Thymus (tissue), 11 donors: Measurements from ENCODE around the gene MYO5B. TPM values are rescaled to one million over a fixed set of nuclear protein-coding genes. Genes with fewer than 3 reads are reported as not detected.
A peak's percentile ranks its signal among the peaks of the same experiment; 100 is the strongest.

Experiments used
- DNase-seq, 9 donors: peaks; one replicate each; pipeline ENCODE4 v3.0.0-alpha.2; 2013; ENCODE audit warnings: low spot score in 9 of 9, low read depth in 6 of 9, missing footprints in 1 of 9
- H3K27ac ChIP-seq, 2 donors: one replicate each; pipeline ENCODE4 v1.5.1; 2013; ENCODE audit warnings: control low read depth in 1 of 2, low read depth in 1 of 2, low read length in 1 of 2, mild to moderate bottlenecking in 1 of 2, moderate library complexity in 1 of 2
- H3K27me3 ChIP-seq, 2 donors: one replicate each; pipeline ENCODE4 v1.5.1; 2013; ENCODE audit warnings: low read length in 1 of 2; ENCODE audit not compliant: control insufficient read depth in 2 of 2, insufficient read depth in 1 of 2
- H3K36me3 ChIP-seq, 2 donors: one replicate each; pipeline ENCODE4 v1.5.1; 2013; ENCODE audit warnings: low read length in 1 of 2, mild to moderate bottlenecking in 1 of 2, moderate library complexity in 1 of 2; ENCODE audit not compliant: control insufficient read depth in 2 of 2, insufficient read depth in 2 of 2
- H3K4me1 ChIP-seq, 2 donors: one replicate each; pipeline ENCODE4 v1.5.1; 2013; ENCODE audit warnings: low read length in 2 of 2; ENCODE audit not compliant: control insufficient read depth in 2 of 2, insufficient read depth in 2 of 2
- H3K4me3 ChIP-seq, 2 donors: one replicate each; pipeline ENCODE4 v1.5.1; 2013; ENCODE audit warnings: low read length in 2 of 2, control low read depth in 1 of 2, mild to moderate bottlenecking in 1 of 2
- H3K9me3 ChIP-seq, 2 donors: one replicate each; pipeline ENCODE4 v1.5.1; 2013; ENCODE audit warnings: low read length in 1 of 2, mild to moderate bottlenecking in 1 of 2; ENCODE audit not compliant: control insufficient read depth in 2 of 2, insufficient read depth in 1 of 2
- WGBS: extraction: QIAGEN DNeasy Blood & Tissue Kit; methylation state at CpG from one replicate; pipeline ENCODE4 v1.1.7; 2013; 5-methylcytosine and 5-hydroxymethylcytosine counted together
- polyA plus RNA-seq: library from polyadenylated mRNA; stranded (reverse); fragments of 200-250 nt; gene quantifications from one replicate; pipeline ENCODE4 v1.2.3, GENCODE V29; 2013
- total RNA-seq: library from RNA; stranded (reverse); fragments of 120-200 nt; gene quantifications from one replicate; pipeline ENCODE4 v1.2.4, GENCODE V29; 2013
- donor health status: healthy.

The MYO5B gene
- total and polyA plus RNA-seq, 2 donors, result 6.2 to 11.1 TPM

GRCh38 chr18:49904871-49905555 is 289.9 kb downstream of the MYO5B start:
- no peak for DNase-seq
- WGBS, result 32% methylated on average over 4 of the region's 4 CpGs
- Histone ChIP-seq H3K4me3 (no peak overlapping the region), H3K27me3 (no peaks in the 10 kb centered on the region), H3K4me1 (no peaks in the 10 kb centered on the region), H3K9me3 (no peaks in the 10 kb centered on the region), H3K36me3 (no peaks in the 10 kb centered on the region), H3K27ac (no peak overlapping the region)

GRCh38 chr18:49901862-49902340 is 293.0 kb downstream of the MYO5B start:
- Histone ChIP-seq H3K9me3 (no peaks in the 10 kb centered on the region), H3K4me1 (no peaks in the 10 kb centered on the region), H3K36me3 (no peaks in the 10 kb centered on the region), H3K27ac (no peak overlapping the region), H3K27me3 (no peaks in the 10 kb centered on the region), H3K4me3 (no peak overlapping the region)
- DNase-seq, result no peak
- 91% methylated on average over 6 of the region's 6 CpGs for WGBS

- Histone ChIP-seq H3K4me1 (no peaks in the 10 kb centered on the region), H3K4me3 (no peak overlapping the region), H3K9me3 (no peaks in the 10 kb centered on the region), H3K27ac (no peak overlapping the region), H3K36me3 (no peaks in the 10 kb centered on the region), H3K27me3 (no peaks in the 10 kb centered on the region)
- no peak for DNase-seq
- 86% methylated on average over 5 of the region's 5 CpGs for WGBS
Measured at GRCh38 chr18:49899657-49900330, 295.2 kb downstream of the MYO5B start.

GRCh38 chr18:49898421-49898820 is 296.5 kb downstream of the MYO5B start:
- H3K4me1 ChIP-seq, result no peaks in the 10 kb centered on the region
- no peaks in the 10 kb centered on the region for H3K36me3 ChIP-seq
- 54% methylated on average over 7 of the region's 7 CpGs for WGBS
- H3K27ac ChIP-seq, result no peak overlapping the region
- H3K27me3 ChIP-seq, result no peaks in the 10 kb centered on the region
- peak; percentile 33 to 91 (median 69) for DNase-seq
- H3K4me3 ChIP-seq, result no peak overlapping the region
- H3K9me3 ChIP-seq, result no peaks in the 10 kb centered on the region

- Histone ChIP-seq H3K27me3 (no peaks in the 10 kb centered on the region), H3K9me3 (no peaks in the 10 kb centered on the region), H3K27ac (no peak overlapping the region), H3K36me3 (no peaks in the 10 kb centered on the region), H3K4me1 (no peaks in the 10 kb centered on the region), H3K4me3 (no peak overlapping the region)
- WGBS, result 94% methylated on average over 11 of the region's 11 CpGs
- DNase-seq, result no peak
Measured at GRCh38 chr18:49894517-49895226, 300.3 kb downstream of the MYO5B start.

GRCh38 chr18:49893036-49893435 is 301.9 kb downstream of the MYO5B start:
- H3K4me1 ChIP-seq, result no peaks in the 10 kb centered on the region
- no peaks in the 10 kb centered on the region for H3K36me3 ChIP-seq
- no peak for DNase-seq
- 92% methylated on average over 2 of the region's 2 CpGs for WGBS
- H3K27me3 ChIP-seq, result no peaks in the 10 kb centered on the region
- no peak overlapping the region for H3K4me3 ChIP-seq
- H3K9me3 ChIP-seq, result no peaks in the 10 kb centered on the region
- H3K27ac ChIP-seq, result no peak overlapping the region

GRCh38 chr18:49892148-49892924 is 302.6 kb downstream of the MYO5B start:
- DNase-seq, result no peak
- no peak overlapping the region for H3K27ac ChIP-seq
- WGBS, result 72% methylated on average over 15 of the region's 15 CpGs
- H3K36me3 ChIP-seq, result no peaks in the 10 kb centered on the region
- H3K4me1 ChIP-seq, result no peaks in the 10 kb centered on the region
- no peaks in the 10 kb centered on the region for H3K9me3 ChIP-seq
- no peaks in the 10 kb centered on the region for H3K27me3 ChIP-seq
- H3K4me3 ChIP-seq, result no peak overlapping the region

- Histone ChIP-seq H3K27me3 (no peaks in the 10 kb centered on the region), H3K4me3 (no peak overlapping the region), H3K36me3 (no peaks in the 10 kb centered on the region), H3K27ac (no peak overlapping the region), H3K4me1 (no peaks in the 10 kb centered on the region), H3K9me3 (no peaks in the 10 kb centered on the region)
- DNase-seq, result no peak
Measured at GRCh38 chr18:49890041-49890440, 304.9 kb downstream of the MYO5B start.
